GM21723 (cell line): ENCODE results near the gene KRT34.
"Not testable (repeated sequence)": the region's sequence is repeated elsewhere in the genome, so short reads cannot be mapped to it uniquely, and the experiment has no call there.

Experiments
- ATAC-seq: cut with Tn5 transposase; IDR thresholded peaks from one replicate; pipeline ENCODE4 v1.9.1; 2021; ENCODE audit warnings: mild to moderate bottlenecking, moderate library complexity; ENCODE audit not compliant: unreplicated experiment

KRT34 gene

DNA sequence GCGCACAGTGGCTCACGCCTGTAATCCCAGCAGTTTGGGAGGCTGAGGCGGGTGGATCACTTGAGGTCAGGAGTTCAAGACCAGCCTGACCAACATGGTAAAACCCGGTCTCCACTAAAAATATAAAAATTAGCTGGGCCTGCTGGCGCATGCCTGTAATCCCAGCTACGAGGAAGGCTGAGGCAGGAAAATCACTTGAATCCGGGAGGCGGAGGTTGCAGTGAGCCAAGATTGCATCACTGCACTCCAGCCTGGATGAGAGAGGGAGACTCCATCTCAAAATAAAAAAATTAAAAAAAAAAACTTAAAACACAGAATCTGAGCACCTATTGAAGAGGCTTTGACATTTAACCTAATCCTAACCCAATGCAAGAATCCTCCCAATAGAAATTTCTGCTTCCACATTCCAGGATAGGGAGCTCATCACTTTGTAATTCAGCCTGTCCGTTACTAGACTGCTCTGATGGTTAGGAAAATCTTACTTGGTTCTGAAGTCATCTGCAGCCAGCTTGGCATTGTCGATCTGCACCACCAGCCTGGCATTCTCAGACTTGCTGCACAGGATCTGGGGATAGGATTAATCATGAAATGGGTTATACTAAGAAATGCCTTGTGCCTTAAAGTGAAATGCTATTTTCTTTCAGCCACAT, 14.6 kb downstream of the KRT34 start:
- ATAC-seq: no peak

- ATAC-seq: no peak
These were observed 16.0 kb downstream of the KRT34 start for GRCh38 chr17:41366070-41366469.

- no peak for ATAC-seq
These were observed 18.2 kb downstream of the KRT34 start for GRCh38 chr17:41363881-41364280.

DNA sequence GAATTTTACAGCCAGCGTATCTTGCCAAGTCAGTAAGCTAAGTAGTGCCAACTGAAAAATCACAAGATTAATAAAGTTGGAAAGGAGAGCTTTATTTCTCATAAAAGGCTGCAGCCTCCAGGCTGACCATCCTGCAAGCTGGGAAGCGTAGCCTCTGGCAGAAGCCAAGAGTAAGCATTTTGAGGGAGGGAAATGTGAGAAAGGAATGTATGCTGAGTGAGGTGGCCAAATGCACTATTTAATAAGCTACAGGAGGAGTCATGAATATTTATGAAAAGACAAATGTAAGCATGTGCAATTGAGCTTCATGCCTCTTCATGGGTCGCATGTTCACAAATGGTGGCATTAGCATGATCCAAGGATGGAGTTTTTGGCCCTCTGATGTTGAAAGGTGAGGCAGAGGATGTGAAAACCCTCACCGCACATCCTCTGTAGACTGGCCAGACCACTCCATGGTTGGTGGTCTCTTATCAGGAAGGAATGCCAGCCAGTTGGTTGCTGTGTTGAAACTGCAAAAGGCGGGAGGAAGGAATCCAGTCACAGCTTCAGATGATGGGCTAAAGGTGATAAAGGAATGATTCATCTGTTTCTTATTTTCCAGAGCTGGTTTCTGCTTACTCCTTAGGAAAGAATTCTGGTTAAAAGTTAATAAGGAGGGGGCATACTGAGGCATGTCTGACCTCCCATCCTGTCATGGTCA, 21.7 kb downstream of the KRT34 start:
- no peak for ATAC-seq

- no peak for ATAC-seq
These were observed 27.6 kb downstream of the KRT34 start for GRCh38 chr17:41354536-41354935.

- no peak for ATAC-seq
These were observed 29.3 kb downstream of the KRT34 start for GRCh38 chr17:41352597-41353366.

GRCh38 chr17:41351177-41351576, 30.9 kb downstream of the KRT34 start:
- ATAC-seq: no peak

DNA sequence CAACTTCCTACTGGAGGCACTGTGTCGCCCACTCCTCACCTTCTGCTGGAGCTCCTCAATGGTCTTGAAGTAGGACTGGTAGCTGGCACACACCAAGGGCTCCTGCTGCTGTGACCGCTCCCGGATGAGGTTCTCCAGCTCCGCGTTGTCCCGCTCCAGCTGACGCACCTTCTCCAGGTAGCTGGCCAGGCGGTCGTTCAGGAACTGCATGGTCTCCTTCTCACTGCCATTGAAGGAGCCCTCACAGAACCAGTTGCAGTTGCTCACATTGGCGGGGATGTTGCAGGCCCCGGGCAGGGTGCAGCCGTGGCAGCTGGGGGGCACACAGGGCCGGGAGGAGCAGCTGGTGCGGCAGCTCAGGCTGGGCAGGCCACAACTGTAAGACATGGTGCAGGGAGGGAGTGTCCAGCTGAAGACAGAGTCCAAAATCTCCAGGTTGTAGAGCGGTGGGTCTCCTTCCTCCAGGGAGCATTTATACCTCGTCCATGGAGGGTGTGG, 31.7 kb downstream of the KRT34 start, which contains the start of gene KRT33A:
Gene KRT33A (minus strand): TSS at position 448 of the 498 bp plus-strand sequence. CDS start 61 bp downstream, at position 387.
- not testable (repeated sequence) for ATAC-seq

DNA sequence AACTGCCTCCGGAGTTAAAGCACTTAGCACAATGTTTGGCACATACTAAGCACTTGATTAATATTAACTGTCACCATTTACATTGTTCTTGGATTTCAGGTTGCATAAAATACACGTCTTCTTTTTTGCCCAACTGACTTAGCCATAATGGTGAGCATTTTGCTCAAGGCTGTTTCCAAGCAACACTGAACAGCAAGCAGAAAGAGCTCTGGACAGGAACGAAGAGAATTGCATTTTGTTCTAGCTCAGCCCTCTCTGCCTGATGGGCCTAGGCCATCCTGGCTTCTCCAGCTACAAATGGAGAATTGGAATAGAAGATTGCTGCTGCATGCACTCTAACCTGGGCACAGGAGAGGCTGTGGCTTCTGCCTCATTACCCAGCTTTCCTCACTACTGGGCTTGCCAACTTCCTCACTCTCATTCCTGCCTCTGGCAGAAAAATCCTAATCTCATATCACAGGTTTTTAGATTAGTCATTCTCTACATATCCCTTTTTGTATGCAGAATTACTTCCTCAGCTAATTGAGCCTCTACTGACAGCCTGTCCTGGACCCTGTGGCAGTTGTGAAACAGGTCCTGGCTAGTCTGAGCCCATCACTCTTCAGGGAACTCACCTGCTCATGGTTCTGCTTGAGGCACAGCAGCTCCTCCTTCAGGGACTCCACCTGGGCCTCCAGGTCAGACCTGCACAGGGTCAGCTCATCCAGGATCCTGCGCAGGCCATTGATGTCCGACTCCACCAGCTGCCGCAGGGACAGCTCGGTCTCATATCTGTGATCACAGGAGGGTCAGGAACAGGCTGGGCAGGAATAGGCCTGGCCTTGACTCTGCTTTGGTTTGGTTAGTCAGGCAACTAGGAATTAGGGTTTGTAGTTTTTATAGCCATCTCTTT, 34.0 kb downstream of the KRT34 start:
- ATAC-seq: no peak

GRCh38 chr17:41346421-41346820, 35.7 kb downstream of the KRT34 start:
- ATAC-seq: not testable (repeated sequence)

GRCh38 chr17:41345992-41346391, 36.1 kb downstream of the KRT34 start:
- ATAC-seq: no peak

DNA sequence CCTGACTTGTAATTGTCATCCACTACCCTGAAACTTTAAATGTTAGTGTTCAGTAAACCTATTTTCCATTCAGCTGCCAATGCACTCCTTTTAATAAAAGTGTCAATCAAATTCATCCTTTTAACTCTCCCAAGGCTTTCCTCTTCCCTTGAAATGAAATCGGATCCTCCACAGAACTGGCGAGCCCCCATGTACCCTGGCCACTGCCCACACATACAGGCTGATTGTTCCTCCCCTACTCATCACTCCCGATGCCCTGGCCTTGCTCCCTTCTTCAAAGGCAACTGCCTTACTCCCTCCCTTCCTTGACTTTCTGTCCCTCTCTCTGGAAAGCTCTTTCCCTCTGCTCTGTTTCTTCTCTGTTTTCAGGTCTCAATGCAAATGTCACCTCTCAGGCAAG, 39.1 kb downstream of the KRT34 start:
- ATAC-seq: no peak

GRCh38 chr17:41340934-41341861, 40.9 kb downstream of the KRT34 start:
- no peak for ATAC-seq

- no peak for ATAC-seq
These were observed 41.6 kb downstream of the KRT34 start for GRCh38 chr17:41340494-41340893.

DNA sequence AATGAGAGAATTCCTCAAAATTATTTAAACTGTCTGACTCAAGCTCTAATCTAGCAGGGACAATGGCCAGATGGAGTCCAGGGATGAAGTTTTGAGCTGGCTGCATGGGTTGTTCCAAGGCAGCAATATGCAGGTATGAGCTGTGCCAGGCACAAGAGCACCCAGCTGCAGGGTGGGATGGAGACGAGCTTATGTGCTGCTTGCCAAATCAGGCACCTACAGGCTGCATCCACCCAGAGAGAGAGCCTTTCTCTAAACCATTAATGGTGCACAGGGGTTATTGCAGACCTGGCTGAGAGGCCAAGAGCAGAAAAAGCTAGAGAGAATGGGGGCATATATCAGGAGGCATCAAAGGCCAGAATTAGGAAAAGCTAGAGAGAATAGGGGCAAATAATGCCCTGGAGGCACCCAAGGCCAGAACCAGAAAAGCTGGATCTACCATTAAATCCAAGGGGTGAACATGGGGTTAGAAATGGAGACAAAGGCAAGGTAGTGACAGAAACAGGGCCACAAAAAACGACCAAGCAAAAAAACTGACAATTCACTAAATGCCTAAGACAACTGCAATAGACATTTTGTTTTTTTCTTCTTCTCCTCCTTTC, 42.4 kb downstream of the KRT34 start:
- no peak for ATAC-seq

DNA sequence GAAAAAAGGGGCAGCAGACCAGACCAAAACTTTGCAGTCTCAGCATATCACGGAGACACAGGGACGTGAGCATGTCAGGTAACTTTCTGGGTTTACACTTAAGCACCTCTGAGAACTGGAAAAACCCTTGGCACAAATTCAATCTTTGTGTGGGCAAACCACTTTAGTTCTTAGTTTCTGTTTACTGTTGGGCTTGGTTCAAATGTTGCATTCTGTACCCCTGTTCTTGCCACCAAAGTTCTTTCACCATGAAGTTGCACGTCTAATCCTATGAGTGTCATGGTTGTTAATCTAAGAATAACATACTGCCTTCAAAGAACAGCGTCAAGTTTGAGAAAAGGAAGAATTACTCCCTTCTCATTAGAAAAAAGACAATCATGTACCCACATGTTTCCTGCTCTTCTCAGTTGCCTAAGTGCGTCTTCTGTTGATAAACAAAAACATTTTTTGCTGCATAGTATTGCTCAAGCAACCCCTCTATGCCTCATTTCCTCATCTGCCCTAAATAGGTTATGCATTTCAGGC, 43.1 kb downstream of the KRT34 start:
- ATAC-seq: no peak

GRCh38 chr17:41335747-41336146, 46.4 kb downstream of the KRT34 start:
- no peak for ATAC-seq

DNA sequence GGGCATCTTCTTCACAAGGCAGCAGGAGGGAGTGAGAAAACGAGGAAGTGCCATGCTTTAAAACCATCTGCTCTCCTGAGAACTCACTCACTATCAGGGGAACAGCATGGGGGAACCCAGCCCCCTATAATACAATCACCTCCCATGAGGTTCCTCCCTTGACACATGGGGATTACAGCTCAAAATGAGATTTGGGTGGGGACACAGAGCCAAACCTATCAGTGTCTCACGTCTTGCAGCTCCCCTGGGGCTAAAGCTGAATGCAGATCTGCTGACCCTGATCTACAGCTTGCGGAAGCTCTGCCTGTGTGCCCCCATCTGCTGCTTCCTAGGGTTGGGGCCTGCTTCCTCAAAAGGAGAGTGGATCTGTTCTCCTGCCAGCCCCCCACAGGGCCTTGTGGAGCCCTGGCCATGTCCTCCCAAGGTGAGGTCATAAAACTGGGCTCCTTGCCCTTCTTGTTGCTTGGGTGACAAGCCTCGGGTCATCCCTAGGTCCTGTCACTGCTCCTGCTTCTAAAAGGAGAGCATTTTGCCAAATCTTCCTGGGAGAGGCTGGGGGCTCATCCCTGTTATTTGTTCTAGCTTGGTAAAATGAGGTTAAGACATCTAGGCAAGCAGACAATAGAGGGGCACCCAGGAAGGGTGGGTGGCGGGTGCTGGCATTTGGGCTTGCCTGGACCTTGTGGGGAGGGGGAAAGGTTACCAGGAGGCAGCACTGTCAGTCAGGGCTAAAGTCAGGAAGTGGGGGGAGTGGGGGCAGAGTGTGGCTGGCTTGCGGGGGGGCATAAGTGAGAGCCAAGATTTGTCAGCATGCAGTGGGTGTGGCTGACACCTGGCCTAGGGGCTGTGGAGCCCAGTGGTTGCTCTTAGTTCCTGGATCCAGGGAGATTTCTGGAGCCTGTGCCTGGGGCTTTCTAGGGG, 47.5 kb downstream of the KRT34 start:
- ATAC-seq: no peak
